ENCODE measurements around the gene TMEM108.
A peak's percentile ranks its signal among the peaks of the same experiment; 100 is the strongest.

TMEM108 gene

DNA sequence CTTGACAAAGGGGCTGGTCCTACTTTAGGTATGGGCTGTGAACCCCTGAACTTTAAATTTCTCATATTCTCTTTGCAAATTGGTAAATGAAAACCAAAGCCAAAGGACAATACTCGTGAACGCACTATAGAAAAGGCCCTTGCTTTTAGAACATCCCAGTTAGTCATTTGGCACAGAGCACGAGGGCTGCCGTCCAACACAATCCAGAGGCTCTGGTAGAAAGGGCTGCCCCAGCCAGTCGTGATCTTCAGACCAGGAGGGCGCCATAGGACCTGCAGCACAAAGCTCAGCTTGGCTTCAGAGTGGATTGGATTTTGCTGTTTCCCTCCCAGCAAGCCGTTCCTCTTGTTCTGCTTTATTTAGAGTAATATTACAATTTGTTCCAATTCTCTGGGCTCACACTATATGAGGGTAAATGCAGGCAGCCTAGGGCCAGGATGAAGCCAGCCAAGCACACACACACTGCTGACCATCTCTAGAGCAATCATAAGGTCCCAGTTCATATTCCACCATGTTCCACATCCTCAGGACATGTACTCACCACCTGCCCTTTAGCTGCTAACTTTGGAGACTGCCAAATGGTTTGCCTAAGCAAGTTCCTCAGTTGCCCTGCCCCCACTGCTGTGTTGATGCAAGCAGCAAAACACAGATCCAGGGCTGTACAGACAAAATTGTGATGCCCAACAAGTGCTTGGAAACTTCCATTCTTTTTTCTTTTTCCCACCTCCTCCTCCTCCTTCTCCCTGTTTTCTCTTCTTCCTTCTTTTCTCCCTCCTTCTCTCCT, 355.7 kb downstream of the TMEM108 start:
- DNase-seq, result peak in 1 of 2 experiments; percentile 46

DNA sequence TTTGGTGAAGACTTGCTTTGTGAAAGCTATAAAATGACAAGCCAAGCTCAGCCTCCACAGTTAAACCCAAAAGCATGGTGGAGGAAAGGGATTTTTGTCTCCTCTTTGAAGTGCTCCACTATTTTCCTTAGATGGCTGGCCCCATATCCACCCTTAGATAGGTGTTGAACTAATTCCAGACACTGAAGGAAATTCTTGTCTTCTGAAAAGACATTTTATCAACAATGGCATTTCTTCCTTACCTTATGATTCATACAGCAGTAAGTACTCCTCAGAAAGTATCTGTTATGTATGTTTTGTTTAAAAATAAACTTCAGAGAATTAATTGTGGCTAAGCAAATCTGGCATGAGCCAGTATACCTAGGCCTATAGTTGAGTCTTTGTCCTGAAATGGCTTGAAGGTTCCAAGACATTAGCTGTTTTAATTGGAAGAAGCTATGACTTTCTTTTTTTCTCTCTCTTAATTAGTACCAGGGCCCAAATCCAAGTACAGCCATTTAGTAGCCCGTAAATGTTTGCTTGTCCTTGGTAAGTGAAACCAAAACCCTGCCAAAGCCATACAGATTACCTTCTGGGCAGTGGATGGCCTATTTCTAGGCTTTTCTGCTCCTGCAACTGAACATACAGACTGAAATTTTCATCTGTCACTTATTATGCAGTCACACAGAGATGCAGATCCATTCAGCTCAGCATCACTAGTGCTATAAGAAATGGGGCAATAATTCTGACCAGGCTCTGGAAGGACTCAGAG, 356.5 kb downstream of the TMEM108 start:
- DNase-seq, result peak in 1 of 2 experiments; percentile 19

DNA sequence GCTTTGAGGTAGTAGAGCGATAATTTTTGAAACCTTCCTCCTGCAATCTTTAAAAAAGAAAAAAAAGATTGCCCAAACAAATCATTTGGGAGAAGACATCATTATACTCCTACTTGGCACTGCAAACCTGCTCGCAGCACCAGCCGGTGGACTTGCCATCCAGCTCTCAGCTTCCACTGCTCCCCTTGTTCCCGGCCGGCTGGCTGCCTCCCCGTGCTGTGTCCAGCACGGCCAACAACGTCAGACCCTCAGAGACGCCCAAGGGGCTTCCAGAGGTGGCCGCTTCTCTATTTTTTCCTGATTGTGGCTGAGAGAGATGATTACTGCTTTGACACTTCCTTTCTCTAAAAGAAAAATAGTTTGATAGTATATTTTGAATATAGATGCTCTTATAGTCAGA, 358.7 kb downstream of the TMEM108 start:
- no peak for DNase-seq

DNA sequence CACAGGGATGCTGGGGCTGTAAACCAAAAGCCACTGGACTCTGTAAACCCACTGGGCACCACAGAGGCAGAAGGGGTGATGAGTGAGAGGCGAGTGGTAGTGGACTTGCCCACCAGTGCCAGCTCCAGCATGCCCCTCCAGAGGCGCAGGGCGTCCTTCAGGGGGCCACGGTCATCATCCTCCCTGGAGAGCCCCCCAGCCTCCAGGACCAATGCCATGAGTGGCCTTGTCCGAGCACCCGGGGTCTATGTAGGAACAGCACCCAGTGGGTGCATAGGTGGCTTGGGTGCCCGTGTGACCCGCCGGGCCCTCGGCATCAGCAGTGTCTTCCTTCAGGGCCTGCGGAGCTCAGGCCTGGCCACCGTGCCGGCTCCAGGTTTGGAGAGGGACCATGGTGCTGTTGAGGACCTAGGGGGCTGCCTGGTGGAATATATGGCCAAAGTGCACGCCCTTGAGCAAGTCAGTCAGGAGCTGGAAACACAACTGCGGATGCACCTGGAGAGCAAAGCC, 361.9 kb downstream of the TMEM108 start, which contains the start of gene BFSP2:
BFSP2 (plus strand) TSS at position 51 of the 510 bp plus-strand sequence; CDS start at position 79, 28 bp downstream.
- no peak for DNase-seq

DNA sequence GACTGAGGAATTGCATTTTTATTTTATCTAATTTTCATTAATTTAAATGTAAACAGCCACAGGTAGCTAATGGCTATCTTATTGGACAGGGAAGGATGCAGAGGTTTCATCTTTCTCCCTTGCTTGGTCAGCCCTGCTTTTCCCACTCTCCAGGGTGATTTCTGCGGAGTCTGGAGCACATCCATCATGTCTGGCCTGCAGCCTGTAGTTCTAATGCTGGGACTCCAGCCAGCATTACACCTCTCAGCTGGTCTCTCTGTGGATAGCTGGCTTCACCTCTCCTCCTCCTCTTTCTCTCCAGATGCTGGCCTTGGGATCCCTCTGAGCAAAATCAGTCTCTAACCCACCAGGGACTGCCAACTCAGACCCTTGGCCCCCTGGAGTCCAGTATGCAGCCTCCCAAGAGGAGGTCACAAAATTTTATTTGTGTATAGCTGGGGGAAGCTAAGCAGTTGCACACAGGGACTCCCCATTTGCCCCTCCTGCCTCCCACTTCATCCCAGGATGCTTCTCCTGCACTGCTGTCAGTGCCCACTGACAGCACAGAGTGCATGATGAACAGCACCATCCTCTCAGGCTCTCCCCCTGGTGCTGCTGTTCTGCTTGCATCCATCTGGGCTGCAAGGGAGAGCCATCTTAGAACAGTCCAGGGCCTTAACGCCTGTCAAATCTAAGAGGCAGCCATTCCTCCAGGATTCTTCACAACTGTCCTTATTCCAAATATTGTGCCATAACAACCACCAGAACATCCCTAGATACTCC, 363.4 kb downstream of the TMEM108 start:
- peak; percentile 56 to 76 for DNase-seq

DNA sequence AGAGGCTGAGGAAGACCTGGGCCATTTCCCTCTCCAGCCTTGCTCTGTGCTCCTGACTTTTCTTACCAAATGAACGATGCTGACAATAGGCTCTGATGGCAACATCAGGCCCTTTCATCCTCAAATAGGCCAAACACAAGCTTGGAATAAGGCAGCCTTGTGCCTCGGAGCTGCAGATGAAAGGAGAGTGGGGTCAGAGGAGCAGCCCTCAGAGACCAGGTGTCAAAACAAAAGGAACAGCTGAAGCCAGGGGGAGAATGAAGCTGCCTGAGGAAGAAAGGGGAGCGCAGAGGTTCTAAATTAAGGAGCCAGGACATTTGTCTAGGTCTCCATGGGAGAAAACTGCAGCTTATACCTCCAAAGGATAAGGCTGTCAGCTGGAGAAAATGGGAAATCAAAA, 366.7 kb downstream of the TMEM108 start:
- DNase-seq, result no peak

DNA sequence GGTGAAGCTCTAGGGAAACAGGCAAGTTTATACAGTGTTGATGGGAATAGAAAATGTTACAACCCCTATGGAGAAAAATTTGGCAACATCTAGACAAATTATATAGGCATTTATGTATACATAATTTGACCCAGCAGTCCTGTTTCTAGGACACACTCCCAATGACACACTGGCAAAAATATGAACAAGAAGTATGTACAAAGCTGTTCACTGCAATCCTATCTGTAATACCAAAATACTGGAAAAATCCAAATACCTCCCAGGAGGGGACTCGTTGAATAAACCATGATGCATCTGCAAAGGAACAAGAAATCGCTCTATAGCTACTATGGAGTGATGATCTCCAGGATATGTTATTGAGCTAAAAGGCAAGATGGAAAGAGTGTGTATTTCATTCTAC, 370.2 kb downstream of the TMEM108 start:
- DNase-seq, result no peak

DNA sequence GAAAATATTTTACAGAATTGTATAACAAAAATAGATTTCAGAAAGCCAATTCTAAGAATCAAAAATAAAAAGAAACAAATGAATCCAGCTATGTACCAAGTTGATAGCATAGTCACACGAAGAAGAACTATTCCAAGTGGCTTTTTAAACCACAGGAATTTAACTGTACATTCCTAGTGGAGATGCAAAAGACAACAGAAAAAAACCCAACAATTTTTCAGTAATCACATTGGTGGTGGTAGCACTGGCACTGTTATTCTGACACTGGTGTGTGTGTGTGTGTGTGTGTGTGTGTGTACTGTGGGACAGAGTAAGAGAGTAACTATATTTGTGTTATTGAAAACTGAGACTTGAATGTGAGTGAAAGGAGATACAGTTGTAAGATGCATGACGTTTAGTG, 370.8 kb downstream of the TMEM108 start:
- DNase-seq, result no peak

DNA sequence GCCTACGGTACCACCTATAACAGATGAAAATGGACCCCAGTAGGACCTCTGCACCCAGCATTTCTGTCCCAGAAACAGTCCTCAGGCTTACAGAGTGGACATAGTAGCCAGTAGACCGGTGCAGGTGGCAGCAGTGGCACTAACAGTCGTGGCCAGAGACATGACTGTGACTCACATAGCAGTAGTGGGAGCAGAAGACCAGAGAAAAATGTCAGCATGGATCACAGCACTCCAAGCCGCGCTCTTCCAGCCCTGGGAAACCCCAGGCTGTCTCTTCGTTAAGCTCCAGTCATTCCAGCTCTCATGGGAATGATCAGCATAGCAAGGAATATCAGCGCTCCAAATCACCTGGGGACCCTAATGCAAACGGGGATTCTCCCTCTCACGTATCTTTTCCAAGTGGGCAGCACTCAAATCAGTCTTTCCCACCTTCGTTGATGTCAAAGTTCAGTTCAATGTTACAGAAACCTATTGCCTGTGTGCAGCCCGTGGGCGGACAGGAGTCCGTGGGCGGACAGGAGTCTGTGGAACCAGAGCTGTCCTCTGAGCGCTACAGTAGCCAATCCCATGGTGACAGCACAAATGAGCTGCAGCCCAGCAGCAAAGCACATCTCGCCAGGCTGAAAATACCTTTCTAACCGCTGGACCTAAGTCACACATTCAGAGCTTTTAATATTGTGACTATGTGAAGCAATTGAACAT, 372.2 kb downstream of the TMEM108 start:
- no peak for DNase-seq

DNA sequence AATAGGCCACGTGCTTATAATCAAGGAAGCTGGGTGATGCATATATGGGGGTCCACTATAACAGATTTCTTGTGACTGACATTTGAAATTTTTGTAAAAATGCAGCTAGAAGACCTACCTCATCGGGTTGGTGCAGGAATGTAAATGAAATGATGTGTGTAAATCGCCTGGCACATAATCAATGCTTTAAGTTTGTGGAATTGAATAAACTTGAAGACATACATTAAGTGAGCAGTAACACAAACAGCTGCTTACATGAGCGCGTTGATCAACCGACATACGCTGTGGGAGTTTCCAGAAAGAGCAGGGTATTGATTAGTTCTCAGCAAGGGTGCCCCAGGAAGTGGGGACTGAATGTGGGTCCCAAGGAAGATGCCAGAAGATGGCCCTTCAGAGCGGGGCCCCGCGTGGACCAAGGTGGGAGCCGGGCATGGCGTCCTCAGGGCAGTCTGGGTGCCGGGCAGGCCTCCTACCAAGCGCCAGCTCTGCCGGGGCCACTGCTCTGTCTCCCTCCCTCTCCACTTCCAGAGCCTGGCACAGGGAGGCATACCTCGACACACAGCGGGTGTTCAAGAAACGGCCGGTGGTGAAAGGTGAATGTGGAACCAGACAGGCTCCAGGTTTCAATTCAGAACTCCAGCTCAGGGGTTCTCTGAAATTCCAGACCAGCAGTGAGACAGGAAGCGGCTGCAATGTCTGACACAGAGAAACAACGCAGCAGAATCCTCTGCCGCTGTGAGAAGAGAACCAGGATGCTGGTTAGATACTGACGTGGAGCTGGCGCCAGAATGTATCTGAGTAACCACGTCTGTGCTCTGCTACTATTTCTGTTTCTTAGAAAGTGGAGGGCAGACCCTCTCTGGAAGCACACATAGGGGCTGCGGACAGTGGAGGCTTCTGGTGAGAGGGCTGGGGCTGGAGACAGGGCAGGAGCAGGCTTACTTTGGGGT, 374.3 kb downstream of the TMEM108 start:
- no peak for DNase-seq

DNA sequence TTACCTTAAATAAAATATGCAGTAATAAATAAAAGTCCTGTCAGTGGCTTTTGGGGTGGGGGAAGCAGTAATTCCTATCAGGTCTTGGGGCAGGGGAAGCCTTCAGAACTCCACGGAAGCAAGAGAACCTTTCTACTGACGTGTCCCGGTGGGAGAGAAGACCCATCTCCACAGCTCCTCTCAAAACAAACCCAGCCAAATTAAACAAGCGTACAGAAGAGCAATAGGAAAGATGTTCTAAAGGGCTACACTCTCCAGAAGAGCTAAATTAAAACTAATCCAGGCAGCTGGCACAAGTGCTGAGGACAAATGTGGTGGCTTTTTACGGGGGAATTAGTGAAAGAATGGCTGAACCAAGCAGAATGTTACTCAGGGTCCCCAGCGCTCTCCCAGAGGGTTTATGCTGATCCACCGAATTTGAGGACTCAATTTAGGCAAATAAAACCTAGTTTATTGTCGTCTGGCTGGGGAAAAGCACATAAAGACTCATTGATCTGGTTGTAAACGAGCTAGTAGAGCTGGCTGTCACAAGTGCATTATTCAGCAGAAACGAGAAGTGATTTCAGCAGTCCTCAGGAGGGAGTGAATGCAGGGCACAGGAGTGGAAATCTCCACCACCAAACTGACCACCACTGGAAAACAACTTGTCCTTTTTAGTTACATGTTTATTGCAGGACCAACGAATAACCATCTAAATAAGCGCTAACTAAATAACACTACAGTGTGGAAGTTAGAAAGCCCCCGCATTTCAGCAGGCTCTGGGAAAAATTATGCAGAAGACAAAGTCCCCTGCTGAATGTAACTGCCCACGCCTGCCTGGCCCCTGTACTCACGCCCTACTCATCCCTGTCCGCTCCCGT, 375.2 kb downstream of the TMEM108 start:
- DNase-seq, result peak in 1 of 2 experiments; percentile 9

DNA sequence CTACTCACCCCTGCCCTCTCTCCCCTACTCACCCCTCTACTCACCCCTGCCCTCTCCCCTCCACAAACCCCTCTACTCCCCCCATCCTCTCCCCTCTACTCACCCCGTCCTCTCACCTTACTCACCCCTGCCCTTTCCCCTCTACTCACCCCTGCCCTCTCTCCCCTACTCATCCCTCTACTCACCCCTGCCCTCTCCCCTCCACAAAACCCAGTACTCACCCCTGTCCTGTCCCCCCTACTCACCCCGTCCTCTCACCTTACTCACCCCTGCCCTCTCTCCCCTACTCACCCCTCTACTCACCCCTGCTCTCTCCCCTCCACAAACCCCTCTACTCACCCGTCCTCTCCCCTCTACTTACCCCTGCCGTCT, 375.8 kb downstream of the TMEM108 start:
- DNase-seq, result no peak

DNA sequence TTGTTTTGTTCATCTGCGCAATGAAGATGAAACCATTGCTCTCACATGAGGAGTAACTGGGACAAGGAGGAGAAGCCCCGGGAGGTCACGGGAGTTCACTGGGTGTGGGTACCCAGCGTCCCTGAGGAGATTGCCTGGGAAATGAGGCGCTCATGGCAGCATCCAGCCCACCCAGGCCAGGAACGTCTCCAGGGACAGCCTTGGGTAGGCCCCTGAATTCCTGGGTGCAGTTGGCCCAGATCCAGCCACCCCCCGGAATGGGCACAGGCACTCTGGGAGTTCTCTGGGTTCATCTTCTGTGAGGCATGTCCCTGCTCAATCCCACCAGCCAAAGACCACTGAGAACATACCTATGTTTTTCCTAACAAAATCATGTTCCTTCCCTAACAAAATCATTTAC, 380.2 kb downstream of the TMEM108 start:
- no peak for DNase-seq

DNA sequence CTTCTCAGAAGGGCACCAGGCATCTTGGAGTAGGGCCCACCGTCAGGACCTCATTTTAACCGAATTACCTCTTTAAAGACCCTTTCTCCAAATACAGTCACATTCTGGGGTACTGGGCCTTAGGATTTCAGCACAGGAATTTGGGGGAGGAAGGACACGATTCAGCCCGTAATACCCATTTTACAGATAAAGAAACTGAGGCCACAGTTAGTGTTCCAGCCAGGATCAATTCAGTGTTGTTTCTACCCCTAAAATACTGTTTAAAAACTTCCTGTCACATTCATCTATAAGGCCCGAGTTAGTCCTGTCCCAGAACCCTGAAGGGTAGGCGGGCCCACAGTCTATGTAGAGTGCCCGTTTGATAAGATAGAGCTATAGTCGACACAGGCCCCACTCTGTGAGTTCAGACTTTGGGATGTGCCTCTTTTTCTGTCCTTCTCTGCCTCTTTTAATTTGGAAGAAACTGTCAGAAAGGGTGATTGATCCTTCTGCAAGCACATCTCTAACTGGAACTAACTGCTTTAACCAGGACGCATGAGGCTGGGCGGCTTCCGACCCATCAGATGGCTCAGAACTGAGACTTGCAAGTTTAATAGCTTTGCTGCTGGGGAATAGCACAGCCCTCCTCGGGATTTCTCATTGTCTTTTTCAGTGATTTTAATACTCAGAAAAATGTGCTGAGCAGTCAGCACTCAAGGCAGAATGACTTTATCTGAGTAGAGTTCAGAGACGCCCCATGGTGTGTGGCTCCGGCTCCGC, 381.1 kb downstream of the TMEM108 start:
- no peak for DNase-seq

DNA sequence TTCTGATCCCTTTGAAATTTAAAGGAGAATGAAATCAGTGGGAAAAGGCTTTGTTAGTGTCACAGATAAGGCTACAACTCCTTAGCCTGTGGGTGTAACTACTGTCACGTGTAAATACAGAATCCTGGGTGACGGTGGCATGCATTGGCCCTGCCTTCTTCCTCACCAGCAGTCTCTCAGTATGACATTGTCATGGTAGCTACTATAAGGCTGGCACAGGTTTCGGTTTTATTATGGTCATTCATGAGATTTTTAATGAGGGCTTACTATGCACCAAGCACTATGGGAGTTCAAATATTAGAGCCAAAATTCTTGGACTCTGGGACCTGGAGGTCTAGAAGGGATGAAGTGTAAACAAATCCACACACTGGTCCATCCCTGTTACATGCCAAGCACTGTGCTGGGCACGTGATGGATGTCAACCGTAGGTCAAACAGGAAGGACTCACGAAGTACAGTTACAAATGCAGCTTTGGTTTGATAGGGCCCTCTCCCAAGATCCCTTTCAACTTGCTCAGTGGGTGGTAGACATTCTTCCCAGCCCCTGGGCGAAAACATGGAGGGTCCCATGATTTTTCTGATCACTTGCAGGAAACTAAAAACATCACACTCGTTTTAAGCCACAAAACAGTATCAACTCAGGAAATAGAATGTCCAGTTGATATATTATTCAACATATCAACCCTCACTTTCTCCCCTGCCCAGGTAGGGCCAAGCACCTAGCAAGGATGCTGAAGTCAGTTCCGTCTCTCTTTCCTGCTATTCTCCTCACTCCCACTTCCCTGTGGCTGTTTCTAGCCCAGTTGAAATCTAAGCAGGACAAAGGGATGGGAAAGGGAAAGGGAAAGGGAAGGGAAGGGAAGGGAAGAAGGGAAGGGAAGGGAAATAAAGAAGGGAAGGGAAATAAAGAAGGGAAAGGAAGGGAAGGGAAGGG, 387.0 kb downstream of the TMEM108 start:
- DNase-seq, result no peak

DNA sequence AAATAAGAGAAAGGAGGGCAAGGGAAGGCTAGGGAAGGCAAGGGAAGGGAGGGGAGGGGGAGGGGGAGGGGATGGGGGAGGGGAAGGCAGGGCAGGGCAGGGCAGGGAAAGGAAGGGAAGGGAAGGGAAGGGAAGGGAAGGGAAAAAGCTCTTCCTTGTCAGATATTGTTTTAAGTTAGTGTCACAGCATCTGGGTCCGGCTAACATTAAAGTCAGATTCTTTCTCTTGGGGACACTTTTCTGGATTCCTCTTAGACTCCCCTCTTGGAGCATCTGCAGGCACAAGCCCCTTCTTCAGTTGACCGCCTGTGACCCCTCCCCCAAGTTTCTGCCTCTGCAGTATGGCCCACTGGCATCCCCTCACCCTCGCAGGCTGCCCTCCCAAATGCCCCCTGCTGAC, 387.7 kb downstream of the TMEM108 start:
- DNase-seq, result no peak

DNA sequence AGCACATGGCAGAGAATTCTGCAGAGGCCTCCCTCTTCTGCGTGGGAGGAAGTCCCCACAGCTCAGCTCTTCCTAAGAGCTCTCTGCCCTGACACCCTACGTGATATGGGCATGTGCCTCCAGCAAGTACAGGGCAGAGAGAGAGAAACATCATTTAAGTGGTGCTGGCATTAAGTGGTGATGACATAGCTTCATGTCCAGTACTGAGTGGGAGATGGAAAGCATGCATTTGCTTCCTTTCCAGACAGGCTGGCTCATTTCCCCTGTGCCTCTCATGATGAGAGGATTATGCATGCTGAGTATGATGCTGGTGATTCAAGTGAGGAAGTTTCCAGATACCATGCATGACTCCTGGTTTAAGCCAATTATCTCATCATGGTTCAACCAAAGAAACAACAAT, 388.5 kb downstream of the TMEM108 start:
- no peak for DNase-seq

DNA sequence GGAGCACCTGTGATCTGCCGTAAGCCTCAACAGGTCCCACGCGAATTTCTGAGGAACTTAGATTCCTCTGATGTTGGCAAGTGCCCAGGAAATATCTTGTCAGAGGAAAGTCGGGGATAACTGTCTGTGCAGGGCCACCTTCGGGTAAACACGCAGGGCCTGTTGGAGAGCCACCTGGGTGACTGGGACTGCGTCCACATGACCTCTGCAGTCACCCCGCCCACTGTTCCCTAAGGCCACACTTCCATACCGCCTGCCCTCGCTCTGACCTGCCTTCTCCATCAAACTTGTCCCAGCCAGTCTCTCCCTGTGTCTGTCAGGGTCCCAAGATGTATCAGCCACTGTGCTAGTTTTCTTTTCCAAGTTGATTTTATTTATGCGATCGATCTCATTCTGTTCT, 390.4 kb downstream of the TMEM108 start:
- no peak for DNase-seq

DNA sequence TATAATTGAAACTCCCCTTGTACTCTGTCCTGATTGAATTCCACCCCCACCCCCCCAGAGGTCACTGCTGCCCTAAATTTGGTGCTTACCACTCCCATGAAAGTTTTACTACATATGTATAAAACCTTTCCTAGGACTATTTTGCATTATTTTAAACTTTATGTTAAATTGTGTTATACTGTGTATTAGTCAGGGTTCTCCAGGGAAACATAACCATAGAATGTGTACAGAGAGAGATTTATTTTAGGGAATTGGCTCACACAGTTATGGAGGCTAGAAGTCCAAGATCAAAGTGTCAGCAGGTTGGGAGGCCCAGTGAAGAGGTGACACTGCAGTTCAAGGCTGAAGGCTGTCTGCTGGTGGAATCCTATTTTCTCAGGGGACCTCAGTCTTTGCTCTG, 390.9 kb downstream of the TMEM108 start:
- DNase-seq, result no peak

Measured in NCI-H446 (cell line).